HG03469 (cell line): ENCODE results near the gene SOD2.
"Not testable (repeated sequence)": the region's sequence is repeated elsewhere in the genome, so short reads cannot be mapped to it uniquely, and the experiment has no call there.

Source experiments
- ATAC-seq: cut with Tn5 transposase; IDR thresholded peaks from one replicate; pipeline ENCODE4 v1.9.1; 2021; ENCODE audit warnings: mild to moderate bottlenecking, moderate library complexity, moderate number of reproducible peaks; ENCODE audit not compliant: unreplicated experiment

SOD2 gene

DNA sequence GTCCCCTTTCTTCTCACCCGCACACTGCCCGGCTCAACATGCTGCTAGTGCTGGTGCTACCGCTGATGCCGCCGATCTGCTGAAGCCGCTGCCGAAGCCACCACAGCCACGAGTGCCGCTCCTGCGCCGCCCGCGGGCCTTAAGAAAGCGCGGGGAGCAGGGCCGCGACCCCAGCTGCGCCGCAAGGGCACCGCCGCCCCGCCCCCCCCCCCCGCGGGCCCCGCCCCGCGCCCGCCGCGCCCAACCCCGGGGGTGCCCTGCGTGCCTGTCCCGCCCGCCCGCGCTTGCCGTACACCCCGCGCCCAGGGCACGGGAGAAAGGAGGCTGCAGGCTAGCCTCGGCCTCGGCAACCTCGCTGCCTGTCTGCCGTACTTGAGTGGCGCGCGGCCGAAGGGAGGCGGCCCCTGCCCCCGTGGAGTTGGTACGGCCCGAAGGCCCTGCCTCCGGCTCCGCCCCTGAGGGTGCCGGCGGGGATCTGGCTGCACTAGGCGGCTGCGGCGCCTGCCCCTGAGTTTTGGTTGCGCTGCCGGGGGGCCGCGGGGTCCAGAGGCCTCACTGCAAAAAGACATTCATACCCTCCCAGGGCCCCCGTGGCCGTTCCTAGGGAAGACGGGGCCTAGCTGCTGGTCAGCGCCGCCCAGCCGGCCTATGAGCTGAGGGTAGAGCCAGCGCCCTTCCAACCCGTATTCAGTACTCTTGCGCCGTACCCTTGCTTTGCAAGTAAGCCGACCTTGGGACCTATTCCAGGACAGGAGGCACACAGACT is at the start of gene SOD2:
SOD2 (minus strand) TSS at position 114 of the 766 bp plus-strand sequence; CDS start at position 40, 74 bp downstream.
- peak; percentile 73 for ATAC-seq

GRCh38 chr6:159742165-159742564 is 49.1 kb upstream of the SOD2 start:
- no peak for ATAC-seq

DNA sequence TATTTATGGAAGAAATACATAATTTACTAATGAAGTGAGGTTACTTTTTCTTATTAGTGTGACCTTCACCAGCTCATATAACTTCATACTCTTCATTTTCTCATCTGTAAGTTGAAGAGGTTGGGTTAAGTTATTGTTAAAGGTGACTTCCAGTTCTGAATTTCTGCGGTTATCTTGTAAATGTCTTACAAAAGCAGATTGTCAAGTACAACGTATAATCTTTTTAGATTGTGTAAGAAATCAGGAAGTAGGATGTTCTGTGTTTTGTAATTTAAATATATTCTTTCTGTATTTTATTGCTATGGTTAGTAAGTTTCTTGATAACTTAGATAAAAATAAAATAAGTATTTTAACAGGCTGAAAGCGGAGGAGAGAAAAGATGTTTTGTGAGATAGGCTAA is 46.3 kb upstream of the SOD2 start:
- ATAC-seq, result no peak

DNA sequence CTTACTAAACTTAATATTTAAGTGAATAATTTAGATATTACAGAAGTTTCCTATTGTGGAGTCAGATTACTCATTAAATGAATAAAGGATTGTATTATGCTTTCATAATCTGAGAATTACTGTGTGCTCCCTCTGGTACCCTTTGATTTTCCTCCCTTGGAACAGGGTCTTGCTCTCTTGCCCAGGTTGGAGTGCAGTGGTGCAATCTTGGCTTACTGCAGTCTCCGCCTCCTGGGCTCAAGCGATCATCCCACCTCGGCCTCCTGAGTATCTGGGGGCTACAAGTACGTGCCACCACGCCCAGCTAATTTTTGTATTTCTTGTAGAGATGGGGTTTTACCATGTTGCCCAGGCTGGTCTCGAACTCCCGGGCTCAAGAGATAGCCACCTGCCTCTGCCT is 43.9 kb upstream of the SOD2 start:
- no peak for ATAC-seq

- ATAC-seq, result not testable (repeated sequence)
Observed at GRCh38 chr6:159733395-159733794, 40.4 kb upstream of the SOD2 start.

DNA sequence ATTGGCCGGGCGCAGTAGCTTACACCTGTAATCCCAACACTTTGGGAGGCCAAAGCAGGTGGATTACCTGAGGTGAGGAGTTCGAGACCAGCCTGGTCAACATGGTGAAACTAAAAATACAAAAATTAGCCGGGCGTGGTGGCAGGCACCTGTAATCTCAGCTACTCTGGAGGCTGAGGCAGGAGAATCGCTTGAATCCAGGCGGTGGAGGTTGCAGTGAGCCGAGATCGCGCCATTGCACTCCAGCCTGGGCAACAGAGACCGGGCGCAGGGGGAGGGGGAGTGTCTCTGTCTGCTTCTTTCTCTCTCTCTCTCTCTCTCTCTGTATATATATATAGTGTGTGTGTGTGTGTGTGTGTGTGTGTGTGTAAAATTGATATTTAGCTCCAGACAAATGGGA is 39.5 kb upstream of the SOD2 start:
- ATAC-seq, result not testable (repeated sequence)

GRCh38 chr6:159730332-159730676 is 37.3 kb upstream of the SOD2 start:
- ATAC-seq, result no peak

GRCh38 chr6:159729598-159730331 is 36.7 kb upstream of the SOD2 start:
- peak; percentile 20 for ATAC-seq

GRCh38 chr6:159728531-159728964 is 35.5 kb upstream of the SOD2 start:
- ATAC-seq, result no peak

GRCh38 chr6:159727717-159728445 is 34.8 kb upstream of the SOD2 start:
- ATAC-seq, result peak; percentile 19

- ATAC-seq, result peak; percentile 53
Observed at GRCh38 chr6:159726918-159727716, 34.1 kb upstream of the SOD2 start, which contains the start of gene WTAP. Gene WTAP (plus strand): TSS chr6:159727506. CDS start chr6:159736266, 8,760 bp downstream.

DNA sequence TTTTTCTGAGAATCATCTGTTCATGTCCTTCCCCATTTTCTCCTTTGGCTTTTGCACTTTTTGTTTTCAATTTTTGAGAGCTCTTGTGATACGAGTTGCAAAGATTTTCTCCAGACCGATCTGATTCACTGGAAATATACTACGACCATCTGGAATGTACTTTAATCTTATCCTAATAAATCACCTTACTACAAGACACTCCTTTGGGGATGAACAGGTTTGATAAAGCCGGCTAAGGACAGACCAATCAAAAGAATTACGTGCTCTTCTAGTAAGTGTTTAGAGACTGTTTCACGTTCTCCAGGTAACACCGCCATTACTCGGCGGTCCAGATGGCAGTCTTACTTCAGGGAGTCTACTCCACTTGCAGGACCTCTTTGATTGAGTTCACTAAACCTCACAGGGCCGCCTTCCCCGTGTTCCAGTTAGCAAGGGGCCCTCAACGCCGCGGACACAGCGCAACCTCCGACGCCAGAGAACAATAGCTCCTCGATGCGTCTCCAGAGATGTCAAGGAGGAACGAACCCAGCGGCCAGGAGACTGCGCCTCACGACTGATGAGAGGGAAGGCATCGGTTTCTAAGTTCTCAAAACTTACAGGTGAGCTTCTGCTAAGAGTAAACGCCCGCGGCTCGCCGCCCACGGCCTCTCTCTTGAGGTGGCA is 33.3 kb upstream of the SOD2 start:
- no peak for ATAC-seq

- not testable (repeated sequence) for ATAC-seq
Observed at GRCh38 chr6:159725208-159725607, 32.2 kb upstream of the SOD2 start.

DNA sequence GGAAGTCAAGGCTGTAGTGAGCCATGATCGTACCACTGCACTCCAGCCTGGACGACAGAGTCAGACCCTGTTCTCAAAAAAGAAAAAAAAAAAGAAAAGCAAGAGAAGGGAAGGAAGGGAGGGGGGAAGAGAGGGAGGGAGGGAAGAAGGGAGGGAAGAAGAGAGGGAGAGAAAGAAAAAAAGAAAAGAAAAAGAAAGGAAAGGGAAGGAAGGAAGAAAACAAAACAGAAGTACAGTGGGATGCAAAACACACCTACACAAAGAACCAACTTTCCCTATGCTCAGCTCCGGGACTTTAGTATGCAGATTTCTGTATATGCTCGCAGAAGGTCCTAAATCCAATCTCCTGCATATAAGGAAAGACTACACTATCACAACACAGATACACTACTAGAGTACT is 31.7 kb upstream of the SOD2 start:
- ATAC-seq, result no peak

DNA sequence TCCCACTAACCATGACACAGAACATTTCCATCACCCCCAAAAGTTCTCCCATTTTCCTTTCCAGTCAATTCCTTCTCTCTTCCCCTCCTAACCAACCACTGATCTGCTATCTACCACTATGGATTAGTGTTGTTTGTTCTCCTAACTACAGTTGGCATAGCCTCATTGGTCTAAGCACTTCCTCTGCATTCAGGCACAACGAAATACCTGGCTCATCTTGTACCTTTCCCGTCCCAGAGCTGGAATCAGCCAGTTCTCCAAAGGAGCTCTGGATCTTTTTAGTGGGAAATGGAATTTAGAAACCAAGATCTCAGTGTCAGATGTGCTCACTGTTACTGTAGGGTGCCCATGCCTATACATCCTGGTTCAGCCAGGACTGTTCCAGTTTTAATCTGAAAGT is 30.2 kb upstream of the SOD2 start:
- no peak for ATAC-seq

DNA sequence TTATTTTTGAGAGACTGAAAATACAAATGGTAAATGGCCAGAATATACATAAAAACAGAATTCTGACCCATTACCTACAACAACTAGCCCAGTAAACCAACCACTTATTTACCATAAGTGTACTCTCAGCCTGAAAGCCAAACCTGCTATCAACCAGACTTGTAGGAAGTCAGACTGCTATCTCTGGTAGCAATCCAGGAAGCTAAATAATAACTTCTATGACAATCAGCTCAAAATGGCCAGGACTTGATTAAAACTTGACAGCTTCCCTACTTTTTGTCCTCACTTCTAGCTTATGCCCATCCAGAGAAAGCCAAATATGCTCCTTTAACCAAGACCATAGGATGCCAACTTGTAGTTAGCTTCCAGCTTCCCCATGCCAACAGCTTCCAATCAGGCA is 29.6 kb upstream of the SOD2 start:
- no peak for ATAC-seq

- not testable (repeated sequence) for ATAC-seq
Observed at GRCh38 chr6:159721981-159722380, 28.9 kb upstream of the SOD2 start.

- ATAC-seq, result no peak
Observed at GRCh38 chr6:159720708-159721107, 27.7 kb upstream of the SOD2 start.

DNA sequence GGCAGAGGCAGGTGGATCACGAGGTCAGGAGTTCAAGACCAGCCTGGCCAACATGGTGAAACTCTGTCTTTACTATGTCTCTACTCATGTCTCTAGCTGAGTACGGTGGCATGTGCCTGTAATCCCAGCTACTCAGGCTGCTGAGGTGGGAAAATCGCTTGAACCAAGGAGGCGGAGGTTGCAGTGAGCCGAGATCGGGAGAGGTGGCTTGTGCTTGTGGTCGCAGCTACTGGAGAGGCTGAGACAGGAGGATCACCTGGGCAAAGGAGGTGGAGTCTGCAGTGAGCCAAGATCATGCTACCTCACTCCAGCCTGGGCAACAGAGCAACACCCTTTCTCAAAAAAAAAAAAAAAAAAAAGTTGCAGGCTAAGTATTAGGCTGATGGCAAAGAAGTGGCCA is 26.2 kb upstream of the SOD2 start:
- no peak for ATAC-seq

- ATAC-seq, result no peak
Observed at GRCh38 chr6:159718634-159719033, 25.6 kb upstream of the SOD2 start.
